Naive thymus-derived CD8-positive, alpha-beta T cell (primary cell): ENCODE data around the gene IL31RA. TPM values are rescaled to one million over a fixed set of nuclear protein-coding genes. Genes with fewer than 3 reads are reported as not detected.

Experiments
- polyA plus RNA-seq, 3 donors: library from polyadenylated mRNA; unstranded; fragments of 300-500 nt; fragmentation: Illumina TruSeq; gene quantifications; one replicate each; pipeline ENCODE4 v1.2.3, GENCODE V29; 2021
- total RNA-seq, 8 experiments: library from RNA in 2 of 8; stranded (reverse) in 2 of 8; gene quantifications; one replicate each; pipeline ENCODE4 v1.2.3 and lab custom pipeline; 2021 to 2026

IL31RA gene
- total and polyA plus RNA-seq, 5 experiments from 2014 or later: not detected

Other genes starting within 250 kb of the IL31RA start
- 10 to 100 TPM; 21.9 to 24.4 TPM for gene SLC38A9, start 139.0 kb upstream of the IL31RA start, total RNA-seq
- 10 to 100 TPM in 2 of 3 donors, 1 to 10 TPM in 1; 6.4 to 12.1 (median 10.7) TPM for gene SLC38A9, start 139.0 kb upstream of the IL31RA start, polyA plus RNA-seq
- gene DDX4, start 113.3 kb upstream of the IL31RA start, total RNA-seq: not detected
- not detected for gene DDX4, start 113.3 kb upstream of the IL31RA start, polyA plus RNA-seq
- 100 to 1,000 TPM; 126 to 131 TPM for gene IL6ST, start 143.6 kb downstream of the IL31RA start, total RNA-seq
- 10 to 100 TPM; 39.5 to 64.7 (median 54.9) TPM for gene IL6ST, start 143.6 kb downstream of the IL31RA start, polyA plus RNA-seq